ENCODE results near the gene PROB1. TPM values are rescaled to one million over a fixed set of nuclear protein-coding genes. Genes with fewer than 3 reads are reported as not detected.

Gene PROB1
- total RNA-seq, 1 donor from 2014 or later = 3.6 TPM

DNA sequence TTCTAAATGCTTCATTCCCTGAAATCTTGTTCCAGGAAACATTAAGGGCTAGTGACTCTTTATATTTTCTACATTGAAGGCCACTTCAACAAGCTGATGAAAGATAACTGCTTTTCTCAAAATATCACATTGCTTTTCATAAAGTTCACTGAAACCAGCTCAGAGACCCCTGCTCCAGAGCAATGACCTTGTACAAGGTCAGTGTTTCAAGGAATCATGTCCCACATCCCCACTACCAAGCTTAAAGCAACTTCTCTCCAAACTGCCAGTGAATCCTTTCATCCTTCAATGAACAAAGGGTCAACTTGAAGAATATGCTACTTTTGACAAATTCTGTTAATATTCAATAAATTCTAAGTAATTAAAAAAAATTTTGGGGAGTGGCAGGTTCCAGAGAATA is 21.0 kb upstream of the PROB1 start:
- no peak for DNase-seq (ENCODE audit: low read depth)
- no peak overlapping the region for H3K4me3 ChIP-seq (ENCODE audit: low read depth, low read length)
- no peaks in the 10 kb centered on the region for H3K36me3 ChIP-seq (ENCODE audit: control insufficient read depth, insufficient read depth, low read length)
- TF ChIP-seq, protein P1, sequence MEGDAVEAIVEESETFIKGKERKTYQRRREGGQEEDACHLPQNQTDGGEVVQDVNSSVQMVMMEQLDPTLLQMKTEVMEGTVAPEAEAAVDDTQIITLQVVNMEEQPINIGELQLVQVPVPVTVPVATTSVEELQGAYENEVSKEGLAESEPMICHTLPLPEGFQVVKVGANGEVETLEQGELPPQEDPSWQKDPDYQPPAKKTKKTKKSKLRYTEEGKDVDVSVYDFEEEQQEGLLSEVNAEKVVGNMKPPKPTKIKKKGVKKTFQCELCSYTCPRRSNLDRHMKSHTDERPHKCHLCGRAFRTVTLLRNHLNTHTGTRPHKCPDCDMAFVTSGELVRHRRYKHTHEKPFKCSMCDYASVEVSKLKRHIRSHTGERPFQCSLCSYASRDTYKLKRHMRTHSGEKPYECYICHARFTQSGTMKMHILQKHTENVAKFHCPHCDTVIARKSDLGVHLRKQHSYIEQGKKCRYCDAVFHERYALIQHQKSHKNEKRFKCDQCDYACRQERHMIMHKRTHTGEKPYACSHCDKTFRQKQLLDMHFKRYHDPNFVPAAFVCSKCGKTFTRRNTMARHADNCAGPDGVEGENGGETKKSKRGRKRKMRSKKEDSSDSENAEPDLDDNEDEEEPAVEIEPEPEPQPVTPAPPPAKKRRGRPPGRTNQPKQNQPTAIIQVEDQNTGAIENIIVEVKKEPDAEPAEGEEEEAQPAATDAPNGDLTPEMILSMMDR (IDR thresholded peaks at IDR 0.05; ENCODE audit: insufficient read depth, low read length, poor library complexity, severe bottlenecking) = no peak
- H3K27me3 ChIP-seq (ENCODE audit: control insufficient read depth, insufficient read depth, low read length) = no peaks in the 10 kb centered on the region

DNA sequence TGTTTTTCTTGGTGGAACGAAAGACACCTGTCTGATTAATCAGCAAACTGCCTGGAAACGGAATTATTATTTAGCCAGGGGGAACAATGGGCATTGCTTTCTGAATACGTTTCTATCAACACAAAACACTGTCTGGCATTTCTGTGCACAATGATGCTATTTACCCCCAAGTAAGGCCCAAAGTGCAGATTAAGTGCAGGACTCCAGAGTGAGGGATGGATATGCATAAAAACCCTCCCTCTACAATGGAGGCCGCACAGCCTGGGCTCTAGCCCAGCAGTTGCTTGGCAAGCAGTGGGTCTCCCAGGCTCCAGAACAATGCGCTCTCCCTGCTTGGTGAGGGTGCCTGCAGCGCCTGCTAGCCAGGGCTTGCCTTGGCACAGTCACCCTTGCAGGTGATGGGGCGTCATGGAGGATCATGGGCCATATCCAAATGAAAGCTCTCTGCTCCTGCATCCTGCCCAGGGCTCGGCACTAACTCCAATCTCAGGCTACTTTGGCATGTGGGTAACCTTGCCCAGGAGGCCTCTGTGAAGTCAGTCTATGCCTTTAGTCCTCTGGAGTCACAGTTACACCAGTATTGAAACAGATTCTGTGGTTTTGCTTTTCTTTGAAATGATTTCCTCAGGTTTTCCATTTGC is 20.4 kb upstream of the PROB1 start:
- H3K27me3 ChIP-seq (ENCODE audit: control insufficient read depth, insufficient read depth, low read length) = no peaks in the 10 kb centered on the region
- TF ChIP-seq, protein P1 (IDR thresholded peaks at IDR 0.05; ENCODE audit: insufficient read depth, low read length, poor library complexity, severe bottlenecking) = no peak
- no peaks in the 10 kb centered on the region for H3K36me3 ChIP-seq (ENCODE audit: control insufficient read depth, insufficient read depth, low read length)
- DNase-seq (ENCODE audit: low read depth) = no peak
- no peak overlapping the region for H3K4me3 ChIP-seq (ENCODE audit: low read depth, low read length)

DNA sequence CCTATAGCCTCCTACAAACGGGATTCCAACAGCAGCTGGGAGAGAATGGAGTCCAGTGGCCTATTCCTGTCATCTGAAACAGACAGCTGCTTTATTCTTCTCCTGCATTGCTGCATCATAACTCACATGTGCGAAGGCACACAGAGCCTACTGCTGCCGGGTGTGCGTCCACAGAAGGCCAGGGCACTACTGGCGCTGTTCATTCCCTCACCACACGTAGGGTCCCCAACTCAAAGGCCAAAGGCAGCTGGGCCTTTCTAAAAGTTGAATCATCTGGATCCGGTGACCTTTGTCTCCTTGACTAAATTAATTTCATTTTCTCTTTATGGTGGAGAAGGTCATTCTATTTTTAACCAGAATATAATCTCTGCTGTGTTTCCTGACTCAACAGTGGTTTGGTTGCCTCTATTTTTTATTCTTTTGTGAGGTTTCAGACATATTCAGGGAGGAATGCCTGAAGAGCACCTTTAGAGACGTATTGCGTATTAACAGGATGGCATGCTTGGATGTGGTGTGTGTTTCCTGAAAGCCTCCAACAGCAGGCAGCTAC is 19.8 kb upstream of the PROB1 start:
- no peak for DNase-seq (ENCODE audit: low read depth)
- TF ChIP-seq, protein P1 (IDR thresholded peaks at IDR 0.05; ENCODE audit: insufficient read depth, low read length, poor library complexity, severe bottlenecking) = no peak
- H3K36me3 ChIP-seq (ENCODE audit: control insufficient read depth, insufficient read depth, low read length) = no peaks in the 10 kb centered on the region

DNA sequence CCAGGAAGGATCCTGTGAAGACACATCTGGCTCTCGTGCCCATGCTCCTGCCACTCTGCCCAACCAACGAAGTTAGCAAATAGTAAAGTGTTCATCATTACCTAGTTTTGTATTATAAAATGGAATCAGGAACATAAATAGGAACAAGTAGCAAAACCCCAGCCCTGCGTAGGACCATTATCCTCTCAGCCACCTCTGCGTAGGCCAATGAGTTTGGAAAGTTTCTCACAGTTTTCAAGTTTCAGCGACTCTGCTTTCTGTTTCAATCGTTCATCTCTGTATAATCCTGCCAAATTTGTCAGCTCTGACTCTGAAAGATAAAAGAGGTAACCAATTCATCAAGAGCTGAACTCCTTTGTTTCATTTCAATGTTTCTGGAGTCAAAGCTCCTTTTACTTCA is 19.1 kb upstream of the PROB1 start:
- Histone ChIP-seq H3K36me3 (ENCODE audit: control insufficient read depth, insufficient read depth, low read length) (no peaks in the 10 kb centered on the region), H3K27me3 (ENCODE audit: control insufficient read depth, insufficient read depth, low read length) (no peaks in the 10 kb centered on the region), H3K4me3 (ENCODE audit: low read depth, low read length) (no peak overlapping the region)
- TF ChIP-seq, protein P1 (IDR thresholded peaks at IDR 0.05; ENCODE audit: insufficient read depth, low read length, poor library complexity, severe bottlenecking) = no peak
- DNase-seq (ENCODE audit: low read depth) = no peak

More for the DNA sequence above, 19.8 kb upstream of the PROB1 start:
- H3K27me3 ChIP-seq (ENCODE audit: control insufficient read depth, insufficient read depth, low read length) = no peaks in the 10 kb centered on the region
- H3K4me3 ChIP-seq (ENCODE audit: low read depth, low read length) = no peak overlapping the region

DNA sequence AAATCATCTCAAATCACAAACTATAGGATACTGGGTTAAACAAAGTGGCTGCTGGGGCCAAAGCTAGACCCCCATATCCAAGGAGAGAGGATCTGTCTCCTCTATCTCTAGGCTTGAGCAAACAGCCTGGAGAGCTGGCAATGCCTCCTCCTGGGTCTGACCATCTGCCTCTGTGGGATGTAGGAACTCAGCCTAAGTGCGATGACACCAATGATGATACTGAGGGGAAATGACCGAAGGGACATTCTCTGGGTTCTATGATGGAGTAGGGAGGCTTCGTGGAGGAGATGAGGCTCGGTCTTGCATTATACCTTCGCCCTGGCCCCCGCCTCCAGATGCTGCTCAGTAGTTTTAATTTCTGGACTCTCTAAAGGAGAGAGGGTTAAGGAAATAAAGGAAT is 18.2 kb upstream of the PROB1 start:
- TF ChIP-seq, protein P1 (IDR thresholded peaks at IDR 0.05; ENCODE audit: insufficient read depth, low read length, poor library complexity, severe bottlenecking) = no peak
- DNase-seq (ENCODE audit: low read depth) = no peak
- no peaks in the 10 kb centered on the region for H3K27me3 ChIP-seq (ENCODE audit: control insufficient read depth, insufficient read depth, low read length)

More for the DNA sequence above, 18.2 kb upstream of the PROB1 start:
- H3K4me3 ChIP-seq (ENCODE audit: low read depth, low read length) = no peak overlapping the region
- H3K36me3 ChIP-seq (ENCODE audit: control insufficient read depth, insufficient read depth, low read length) = no peaks in the 10 kb centered on the region

All from kidney epithelial cell (primary cell).